Dedifferentiated amniotic fluid mesenchymal stem cell (primary cell): ENCODE results near the gene PRMT2.

Experiments used
- DNase-seq: peaks from one replicate; pipeline ENCODE4 v3.0.0-alpha.2; 2016; ENCODE audit errors: extremely low spot score

PRMT2 gene

DNA sequence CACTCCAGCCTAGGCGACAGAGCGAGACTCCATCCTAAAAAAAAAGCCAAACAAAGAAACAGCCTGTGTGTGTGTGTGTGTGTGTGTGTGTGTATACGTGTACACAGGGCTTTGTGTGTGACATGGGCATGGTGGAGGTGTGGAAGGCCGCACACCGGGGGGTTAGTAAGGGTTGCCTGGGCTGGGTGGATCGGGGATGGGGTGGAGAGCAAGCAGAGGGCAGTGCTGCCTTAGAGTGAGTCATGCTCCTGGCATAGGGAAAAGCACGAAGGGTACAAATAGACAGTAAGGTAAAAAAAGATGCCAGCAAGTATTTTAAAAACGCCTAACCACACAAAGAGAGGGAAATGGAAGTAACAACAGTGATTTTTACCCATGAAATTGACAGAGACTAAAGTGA lies 6.2 kb downstream of the PRMT2 start:
- no peak for DNase-seq

DNA sequence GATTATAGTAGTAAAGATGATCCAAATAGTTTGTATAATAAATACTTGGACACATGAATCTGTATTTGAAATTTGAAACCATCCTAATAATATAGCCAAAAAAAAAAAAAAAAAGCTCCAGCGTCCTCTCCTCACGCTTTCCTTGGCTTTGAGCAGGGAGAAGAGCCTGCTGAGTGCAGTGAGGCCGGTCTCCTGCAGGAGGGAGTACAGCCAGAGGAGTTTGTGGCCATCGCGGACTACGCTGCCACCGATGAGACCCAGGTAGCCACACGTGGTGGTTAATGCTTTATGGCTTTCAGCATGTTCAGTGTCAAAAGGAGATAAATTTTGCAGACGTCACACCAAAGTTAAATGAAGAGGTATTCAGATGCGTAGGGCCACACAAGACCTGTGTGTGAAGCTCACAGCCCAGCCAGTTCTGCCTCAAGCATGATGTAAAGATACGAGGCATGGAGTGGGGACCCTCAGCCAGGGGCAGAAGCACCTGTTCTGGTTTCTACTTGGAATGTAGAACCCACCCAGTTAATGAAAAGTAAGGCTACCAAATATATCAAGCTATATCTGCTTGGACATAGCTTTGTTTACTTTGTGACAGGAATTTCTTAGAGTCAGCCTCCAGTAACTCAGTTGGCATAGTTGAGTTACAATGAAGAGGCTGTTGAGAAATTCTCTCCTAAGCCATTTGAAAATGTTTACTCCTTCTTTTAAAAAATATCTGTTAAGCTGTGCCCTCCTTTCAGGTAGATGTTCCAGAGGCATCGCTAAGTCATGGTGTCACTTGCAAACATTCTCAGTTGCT lies 8.1 kb downstream of the PRMT2 start:
- no peak for DNase-seq

DNA sequence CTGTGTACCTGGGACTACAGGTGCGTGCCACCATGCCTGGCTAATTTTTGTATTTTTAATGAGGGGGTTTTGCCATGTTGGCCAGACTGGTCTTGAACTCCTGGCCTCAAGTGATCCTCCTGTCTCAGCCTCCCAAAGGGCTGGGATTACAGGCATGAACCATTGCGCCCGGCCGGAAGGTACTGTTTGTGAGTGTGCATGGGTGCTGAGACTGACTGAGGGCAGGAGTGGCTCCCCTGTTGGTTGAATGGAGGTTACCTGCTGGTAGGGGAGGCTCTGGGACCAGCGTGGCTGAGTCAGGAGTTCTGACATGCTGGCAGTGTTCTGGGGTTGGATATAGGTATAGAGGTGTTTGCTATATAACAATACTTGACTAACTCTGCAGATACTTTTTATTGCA lies 10.4 kb downstream of the PRMT2 start:
- DNase-seq, result no peak

DNA sequence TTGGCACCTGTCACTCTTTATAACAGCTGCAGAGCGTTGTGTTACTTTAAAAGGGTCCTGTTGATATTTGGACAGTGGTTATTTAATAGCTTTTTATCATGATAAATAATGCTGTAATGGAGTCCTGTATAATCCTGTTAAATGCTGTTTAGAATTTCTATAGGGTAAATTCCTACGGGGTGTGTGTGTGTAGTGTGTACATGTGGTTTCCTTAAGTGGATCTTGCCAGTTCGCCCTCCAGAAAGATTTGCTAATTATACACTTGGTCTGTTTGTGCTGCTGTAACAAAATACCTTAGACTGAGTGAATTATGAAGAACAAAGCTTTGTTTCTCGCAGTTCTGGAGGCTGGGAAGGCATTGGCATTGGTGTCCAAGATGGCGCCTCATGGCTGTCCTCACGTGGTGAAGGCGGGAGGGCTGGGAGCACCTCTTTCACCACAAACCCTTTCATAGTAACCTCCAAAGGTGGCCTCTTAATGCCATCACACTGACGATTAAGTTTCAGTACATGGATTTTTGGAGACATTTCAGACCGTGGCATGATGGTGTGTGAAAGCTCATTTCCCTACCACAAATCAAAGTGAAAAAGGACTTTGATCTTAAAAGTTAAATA lies 11.2 kb downstream of the PRMT2 start:
- no peak for DNase-seq

DNA sequence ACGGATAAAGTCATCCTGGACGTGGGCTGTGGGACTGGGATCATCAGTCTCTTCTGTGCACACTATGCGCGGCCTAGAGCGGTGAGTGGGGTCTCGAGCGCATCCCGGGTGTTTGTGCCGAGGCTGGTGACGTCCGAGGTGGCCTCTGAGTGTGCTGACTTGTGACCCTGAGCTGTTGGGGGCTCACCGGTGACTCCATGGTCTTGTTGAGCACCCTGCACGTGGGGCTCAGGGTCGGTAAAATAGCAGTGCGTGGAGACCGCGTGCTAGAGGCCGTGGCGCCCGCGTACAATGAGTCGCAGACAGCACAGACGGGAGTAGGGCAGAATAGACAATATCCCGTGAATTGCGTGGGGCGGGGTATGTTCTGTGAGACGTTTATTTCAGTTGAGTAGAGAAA lies 13.1 kb downstream of the PRMT2 start:
- DNase-seq, result no peak

- DNase-seq, result no peak
Observed at GRCh38 chr21:46649356-46649755, 13.9 kb downstream of the PRMT2 start.

GRCh38 chr21:46650476-46651098 lies 15.1 kb downstream of the PRMT2 start:
- no peak for DNase-seq

- no peak for DNase-seq
Observed at GRCh38 chr21:46651121-46651520, 15.6 kb downstream of the PRMT2 start.

GRCh38 chr21:46655230-46655629 lies 19.8 kb downstream of the PRMT2 start:
- DNase-seq, result no peak

DNA sequence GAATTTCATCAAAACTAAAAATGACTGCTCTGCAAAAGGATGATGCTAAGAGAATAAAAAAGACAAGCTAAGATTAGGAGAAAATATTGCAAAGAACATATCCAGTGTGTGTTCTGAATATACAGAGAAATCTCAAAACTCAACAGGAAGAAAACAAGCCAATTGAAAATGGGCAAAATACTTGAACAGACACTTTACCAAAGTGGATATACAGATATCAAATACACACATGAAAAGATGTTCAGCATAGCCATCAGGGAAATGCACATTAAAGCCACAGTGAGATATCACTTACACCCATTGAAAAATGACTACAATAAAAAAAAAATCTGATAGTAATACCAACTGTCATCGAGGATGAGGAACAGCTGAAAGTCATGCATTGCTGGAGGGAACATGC lies 21.3 kb downstream of the PRMT2 start:
- no peak for DNase-seq

GRCh38 chr21:46660505-46660904 lies 25.0 kb downstream of the PRMT2 start:
- no peak for DNase-seq

GRCh38 chr21:46661211-46661625 lies 25.7 kb downstream of the PRMT2 start:
- DNase-seq, result peak; percentile 38

- DNase-seq, result no peak
Observed at GRCh38 chr21:46661642-46662366, 26.3 kb downstream of the PRMT2 start.

GRCh38 chr21:46662367-46662654 lies 26.8 kb downstream of the PRMT2 start:
- DNase-seq, result no peak

GRCh38 chr21:46662765-46663500 lies 27.5 kb downstream of the PRMT2 start:
- no peak for DNase-seq

DNA sequence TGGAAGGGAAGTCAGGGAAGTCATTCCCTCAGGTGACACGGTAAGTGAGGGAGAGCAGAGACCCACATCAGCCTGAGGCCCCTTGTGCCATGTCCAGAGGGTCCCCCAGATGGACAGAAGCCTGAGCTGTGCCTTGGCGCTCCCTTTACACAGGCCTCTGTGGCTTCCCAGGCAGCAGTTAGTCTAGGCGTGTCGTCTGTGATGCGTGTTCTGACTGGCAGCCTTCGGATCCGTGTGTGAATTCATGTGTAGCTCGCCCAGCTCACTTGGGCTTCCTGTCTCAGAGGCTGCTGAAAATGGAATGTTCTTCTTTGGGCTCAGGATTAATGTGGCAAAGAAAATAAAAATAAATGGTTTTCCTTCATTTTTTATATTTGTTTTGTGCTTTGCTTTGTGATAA lies 28.3 kb downstream of the PRMT2 start:
- DNase-seq, result no peak

- DNase-seq, result no peak
Observed at GRCh38 chr21:46664316-46664995, 29.0 kb downstream of the PRMT2 start.

- DNase-seq, result no peak
Observed at GRCh38 chr21:46665566-46665965, 30.1 kb downstream of the PRMT2 start.

DNA sequence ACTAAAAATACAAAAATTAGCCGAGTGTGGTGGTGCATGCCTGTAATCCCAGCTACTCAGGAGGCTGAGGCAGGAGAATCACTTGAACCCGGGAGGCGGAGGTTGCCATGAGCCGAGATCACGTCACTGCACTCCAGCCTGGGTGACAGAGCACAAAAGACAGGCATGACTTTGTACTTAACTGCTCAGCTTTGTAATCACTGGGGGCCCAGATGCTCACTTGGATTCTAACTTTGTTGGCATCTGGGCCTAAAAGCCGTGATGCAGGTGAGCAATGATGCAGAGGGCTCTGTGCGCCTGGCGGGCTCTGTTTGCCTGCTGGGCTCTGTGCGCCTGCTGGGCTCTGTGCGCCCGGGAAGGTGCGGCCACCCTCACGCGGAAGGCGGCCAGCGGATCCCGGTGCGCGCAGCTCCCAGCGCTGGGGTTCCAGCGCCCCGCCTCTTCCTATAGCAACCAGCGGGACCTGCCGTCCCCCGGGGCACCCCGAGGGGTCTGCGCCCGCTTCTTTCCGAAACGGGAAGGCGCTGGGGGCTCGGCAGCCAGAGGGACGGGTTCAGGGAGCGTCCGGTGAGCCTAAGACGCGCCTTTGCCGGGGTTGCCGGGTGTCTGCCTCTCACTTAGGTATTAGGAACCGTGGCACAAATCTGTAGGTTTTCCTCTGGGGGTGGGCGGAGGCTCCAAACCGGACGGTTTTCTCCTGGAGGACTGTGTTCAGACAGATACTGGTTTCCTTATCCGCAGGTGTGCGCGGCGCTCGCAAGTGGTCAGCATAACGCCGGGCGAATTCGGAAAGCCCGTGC lies 31.7 kb downstream of the PRMT2 start:
- no peak for DNase-seq

DNA sequence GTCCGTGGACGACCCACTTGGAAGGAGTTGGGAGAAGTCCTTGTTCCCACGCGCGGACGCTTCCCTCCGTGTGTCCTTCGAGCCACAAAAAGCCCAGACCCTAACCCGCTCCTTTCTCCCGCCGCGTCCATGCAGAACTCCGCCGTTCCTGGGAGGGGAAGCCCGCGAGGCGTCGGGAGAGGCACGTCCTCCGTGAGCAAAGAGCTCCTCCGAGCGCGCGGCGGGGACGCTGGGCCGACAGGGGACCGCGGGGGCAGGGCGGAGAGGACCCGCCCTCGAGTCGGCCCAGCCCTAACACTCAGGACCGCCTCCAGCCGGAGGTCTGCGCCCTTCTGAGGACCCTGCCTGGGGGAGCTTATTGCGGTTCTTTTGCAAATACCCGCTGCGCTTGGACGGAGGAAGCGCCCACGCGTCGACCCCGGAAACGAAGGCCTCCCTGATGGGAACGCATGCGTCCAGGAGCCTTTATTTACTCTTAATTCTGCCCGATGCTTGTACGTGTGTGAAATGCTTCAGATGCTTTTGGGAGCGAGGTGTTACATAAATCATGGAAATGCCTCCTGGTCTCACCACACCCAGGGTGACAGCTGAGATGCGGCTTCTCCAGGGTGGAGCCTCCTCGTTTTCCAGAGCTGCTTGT lies 32.4 kb downstream of the PRMT2 start:
- peak; percentile 16 for DNase-seq
